NCI-H1694 (cell line): ENCODE results near the gene ING2.
"Not testable (repeated sequence)": the region's sequence is repeated elsewhere in the genome, so short reads cannot be mapped to it uniquely, and the experiment has no call there.

Source experiments
- DNase-seq: peaks from one replicate; lab custom pipeline; 2025; lab: John Stamatoyannopoulos, UW

Gene ING2

DNA sequence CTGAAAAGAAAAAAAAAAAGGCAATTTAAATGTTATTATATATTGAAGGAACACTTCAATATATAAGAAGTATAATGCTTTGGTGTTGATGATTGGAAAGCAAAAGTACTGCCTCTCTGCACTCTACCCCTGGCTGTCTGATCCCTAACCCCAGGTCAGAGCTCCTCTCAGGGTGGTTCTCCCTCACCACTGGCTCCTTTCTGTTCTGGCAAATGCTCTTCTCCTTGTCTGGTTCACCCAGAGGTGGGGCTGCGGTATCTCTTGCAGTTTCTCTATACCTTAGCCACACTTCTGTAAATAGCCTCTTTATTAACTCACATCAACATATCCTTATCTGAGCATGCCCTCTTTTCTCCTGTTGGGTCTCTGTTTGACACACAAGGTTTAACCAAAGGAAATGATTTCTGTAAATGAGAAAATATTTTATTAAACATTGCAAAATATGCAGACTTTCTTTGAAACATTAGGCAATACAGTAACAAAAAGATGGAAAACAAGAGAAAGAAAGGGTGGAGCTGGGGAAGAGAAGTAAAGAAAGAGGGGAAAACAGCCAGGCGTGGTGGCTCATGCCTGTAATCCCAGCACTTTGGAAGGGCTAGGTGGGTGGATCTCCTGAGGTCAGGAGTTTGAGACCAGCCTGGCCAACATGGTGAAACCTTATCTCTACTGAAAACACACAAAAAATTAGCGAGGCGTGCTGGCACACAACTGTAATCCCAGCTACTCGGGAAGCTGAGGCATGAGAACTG is 45.7 kb downstream of the ING2 start:
- DNase-seq = no peak

- DNase-seq = no peak
Observed at GRCh38 chr4:183552274-183553146, 47.7 kb downstream of the ING2 start.

DNA sequence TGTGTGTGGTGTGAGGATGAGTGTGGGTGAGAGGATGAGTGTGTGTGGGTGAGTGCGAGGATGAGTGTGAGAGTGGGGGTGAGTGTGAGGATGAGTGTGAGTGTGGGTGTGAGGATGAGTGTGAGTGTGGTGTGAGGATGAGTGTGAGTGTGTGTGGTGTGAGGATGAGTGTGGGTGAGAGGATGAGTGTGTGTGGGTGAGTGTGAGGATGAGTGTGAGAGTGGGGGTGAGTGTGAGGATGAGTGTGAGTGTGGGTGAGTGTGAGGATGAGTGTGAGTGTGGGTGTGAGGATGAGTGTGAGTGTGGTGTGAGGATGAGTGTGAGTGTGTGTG is 48.3 kb downstream of the ING2 start:
- DNase-seq = not testable (repeated sequence)

DNA sequence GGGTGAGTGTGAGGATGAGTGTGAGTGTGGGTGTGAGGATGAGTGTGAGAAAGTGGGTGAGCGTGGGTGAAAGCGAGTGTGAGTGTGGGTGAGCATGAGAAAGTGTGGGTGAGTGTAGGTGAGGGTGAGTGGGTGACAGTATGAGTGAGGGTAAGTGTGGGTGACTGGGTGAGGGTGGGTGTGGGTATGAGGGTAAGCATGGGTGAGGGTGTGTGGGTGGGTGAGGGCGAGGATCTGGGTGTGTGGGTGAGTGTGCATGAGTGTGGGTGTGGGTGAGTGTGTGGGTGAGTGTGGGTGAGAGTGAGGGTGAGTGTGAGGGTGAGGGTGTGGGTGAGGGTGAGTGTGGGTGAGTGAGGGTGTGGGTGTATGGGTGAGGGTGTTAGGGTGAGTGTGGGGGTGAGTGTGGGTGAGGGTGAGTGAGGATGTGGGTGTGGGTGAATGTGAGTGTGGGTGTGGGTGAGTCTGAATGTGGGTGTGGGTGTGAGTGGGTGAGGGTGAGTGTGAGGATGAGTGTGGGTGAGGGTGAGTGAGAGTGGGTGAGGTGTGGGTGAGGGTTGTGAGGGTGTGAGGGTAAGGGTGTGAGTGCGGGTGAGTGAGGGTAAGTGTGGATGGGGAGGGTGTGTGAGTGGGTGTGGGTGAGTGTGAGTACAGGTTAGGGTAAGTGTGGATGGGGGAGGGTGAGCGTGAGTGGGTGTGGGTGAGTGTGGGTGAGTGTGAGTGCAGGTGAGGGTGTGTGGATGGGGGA is 48.9 kb downstream of the ING2 start:
- no peak for DNase-seq

- no peak for DNase-seq
Observed at GRCh38 chr4:183554346-183554686, 49.5 kb downstream of the ING2 start.

DNA sequence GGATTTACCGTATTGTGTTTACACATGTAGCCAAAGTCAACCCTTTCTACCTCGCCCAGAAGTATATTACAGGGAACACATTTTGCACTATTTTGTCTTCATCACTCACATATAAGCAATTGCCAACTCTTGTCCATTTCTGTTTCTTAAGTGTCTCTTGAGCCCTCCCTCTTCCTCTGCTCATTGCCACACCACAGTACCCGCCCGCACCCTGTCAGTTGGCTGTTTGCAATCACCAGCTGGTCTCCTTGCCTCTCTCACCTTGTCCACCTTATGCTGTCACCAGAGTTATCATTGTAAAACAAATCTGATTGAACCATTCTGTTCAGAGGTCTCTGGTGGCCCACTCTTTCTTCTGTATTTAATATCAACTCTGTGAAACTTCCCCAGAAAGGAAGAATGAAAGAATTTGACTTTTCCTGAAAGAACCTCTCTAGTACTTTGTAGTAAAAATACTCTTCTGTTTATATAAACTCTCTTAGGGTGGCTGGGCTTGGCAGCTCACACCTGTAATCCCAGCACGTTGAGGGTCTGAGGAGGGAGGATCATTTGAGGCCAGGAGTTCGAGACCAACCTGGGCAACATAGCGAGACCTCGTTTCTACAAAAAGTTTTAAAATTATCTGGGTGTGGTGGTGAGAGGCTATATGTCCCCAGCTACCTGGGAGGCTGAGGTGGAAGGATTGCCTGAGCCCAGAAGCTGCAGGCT is 50.2 kb downstream of the ING2 start:
- no peak for DNase-seq

DNA sequence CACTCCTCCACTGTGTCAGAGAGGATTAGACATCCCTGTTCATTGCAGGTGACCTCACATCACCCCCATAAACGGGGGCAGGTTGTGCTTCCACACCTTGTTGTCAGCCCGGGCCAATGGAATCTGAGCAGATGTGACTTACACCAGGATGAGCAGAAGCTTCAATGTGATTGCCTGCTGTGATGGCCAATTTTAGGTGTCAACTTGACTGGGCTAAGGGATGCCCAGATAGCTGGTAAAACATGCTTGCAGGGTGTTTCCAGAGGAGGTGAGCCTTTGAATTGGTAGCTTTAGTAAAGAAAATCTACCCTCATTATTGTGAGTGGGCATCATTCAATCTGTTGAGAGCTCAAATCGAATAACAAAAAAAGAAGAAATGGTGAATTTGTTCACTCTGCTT is 52.1 kb downstream of the ING2 start:
- DNase-seq = no peak

DNA sequence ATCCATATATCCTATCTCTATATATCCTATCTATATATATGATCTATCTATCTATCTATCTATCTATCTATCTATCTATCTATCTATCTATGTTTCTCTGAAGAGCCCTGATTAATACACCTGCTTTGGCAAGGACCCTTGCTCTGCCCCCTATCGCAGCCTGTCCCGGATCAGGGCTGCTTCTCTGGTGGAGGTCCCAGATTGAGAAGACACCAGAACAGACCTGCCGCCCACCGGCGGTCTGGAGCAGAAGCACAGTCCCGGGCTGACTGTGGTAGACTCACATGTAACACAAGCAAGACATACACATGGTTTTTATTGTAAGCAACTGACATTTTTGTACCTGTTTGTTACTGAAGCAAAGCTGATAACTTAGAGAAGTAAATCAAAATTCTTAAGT is 52.8 kb downstream of the ING2 start:
- no peak for DNase-seq

DNA sequence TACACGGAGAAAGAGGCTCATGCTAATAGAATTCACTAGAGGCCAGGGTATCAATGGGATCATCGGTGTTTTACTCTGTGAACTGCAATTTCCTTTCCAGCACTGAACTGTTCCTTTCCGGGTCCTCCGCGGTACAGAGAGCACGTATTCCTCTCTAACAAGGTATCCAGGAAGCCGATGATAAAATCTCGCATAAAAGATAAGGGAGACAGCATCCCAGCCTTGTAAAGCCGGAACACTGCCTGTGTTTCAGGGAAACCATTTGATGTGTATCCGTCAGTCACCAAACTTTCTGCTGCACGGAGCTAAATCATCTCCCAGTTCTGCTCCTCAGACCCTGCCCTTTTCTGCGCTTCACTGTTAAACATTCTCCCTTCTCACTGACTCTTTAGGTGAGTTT is 54.0 kb downstream of the ING2 start:
- no peak for DNase-seq

DNA sequence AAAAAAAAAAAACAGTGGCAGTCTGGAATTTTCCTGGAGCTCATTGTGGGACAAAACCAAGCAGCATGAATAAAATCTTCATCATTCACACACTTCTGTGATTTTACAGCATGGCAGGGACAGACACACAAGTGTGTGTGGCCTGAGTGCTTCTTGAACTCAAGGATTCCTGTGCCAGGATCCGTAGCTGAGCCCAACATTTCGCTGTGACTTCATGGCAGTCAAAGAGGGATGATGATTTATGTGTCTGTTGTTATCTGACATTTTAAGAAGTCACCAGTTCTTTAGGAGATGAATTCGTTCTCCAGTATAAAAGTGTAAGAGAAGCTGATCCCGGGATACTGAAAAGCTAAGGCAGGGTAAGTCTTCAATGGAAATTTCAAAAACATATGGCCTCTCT is 57.0 kb downstream of the ING2 start:
- DNase-seq = no peak
